Measurements from ENCODE around the gene CRABP1. TPM values are rescaled to one million over a fixed set of nuclear protein-coding genes. Genes with fewer than 3 reads are reported as not detected.

The CRABP1 gene
- total RNA-seq, 1 experiment from 2014 or later: 0.47 TPM

DNA sequence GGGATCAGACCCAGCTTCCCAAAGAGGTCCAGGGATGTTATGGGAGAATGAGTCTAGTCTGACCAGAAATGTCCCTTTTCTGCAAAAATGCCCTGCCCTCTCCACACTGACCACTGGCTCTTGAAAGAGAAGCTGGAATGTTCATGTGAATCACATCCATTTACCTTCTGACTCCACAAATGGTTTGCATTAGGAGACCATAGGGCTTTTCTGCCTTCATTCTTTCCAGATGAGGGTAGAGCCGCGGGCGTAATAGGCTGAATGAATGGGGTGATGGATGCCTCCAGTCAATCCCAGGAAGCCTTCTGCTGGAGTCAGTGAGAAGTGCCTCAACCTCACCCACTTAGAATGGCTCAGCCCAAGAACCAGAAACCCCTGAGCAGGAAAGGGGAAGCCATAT is 50.7 kb downstream of the CRABP1 start (continued):
- no peak for TF ChIP-seq TCF7L2 (IDR thresholded peaks at IDR 0.05; ENCODE audit: borderline replicate concordance, extremely low read depth, insufficient read depth, insufficient read length)
- no peak for TF ChIP-seq POLR2AphosphoS5 (IDR thresholded peaks at IDR 0.05; ENCODE audit: low read depth, low read length)
- no peak for TF ChIP-seq EZH2 (IDR thresholded peaks at IDR 0.05)
- TF ChIP-seq JUND (IDR thresholded peaks at IDR 0.05): no peak

DNA sequence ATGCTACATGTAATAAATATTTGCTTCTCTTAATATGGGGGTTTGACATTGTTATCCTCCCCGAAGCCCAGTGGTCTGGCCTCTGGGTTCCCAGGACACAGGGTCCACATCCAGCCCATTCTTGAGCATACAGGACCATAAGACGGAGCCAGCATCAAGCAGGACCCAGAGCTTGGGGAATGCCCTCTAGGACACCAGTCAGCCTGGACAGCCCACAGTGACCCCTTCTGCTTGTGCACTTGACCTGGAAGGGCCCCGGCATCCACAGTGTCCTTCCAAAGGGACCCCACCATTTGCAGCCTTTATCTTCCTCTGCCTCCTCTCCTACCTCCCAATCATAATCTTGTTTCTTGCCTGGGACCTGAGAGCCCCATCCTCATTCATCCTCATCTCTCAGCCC is 51.6 kb downstream of the CRABP1 start:
- H3K27ac ChIP-seq (ENCODE audit: low read depth, low read length): no peak overlapping the region
- no peaks in the 10 kb centered on the region for H4K20me1 ChIP-seq (ENCODE audit: insufficient read depth)
- no peaks in the 10 kb centered on the region for H3K4me1 ChIP-seq (ENCODE audit: control insufficient read depth in 1 of 2, insufficient read depth in 2 of 2, low read length in 2 of 2)
- DNase-seq (ENCODE audit: low read depth, low spot score) (no peak), ATAC-seq (no peak)
- no peak overlapping the region for H3K4me3 ChIP-seq (replicated peaks in 1 of 2; ENCODE audit: low read depth in 1 of 2, low read length in 2 of 2)
- H3K9me2 ChIP-seq (ENCODE audit: insufficient read depth): no peaks in the 10 kb centered on the region
- H3K79me2 ChIP-seq (ENCODE audit: insufficient read depth, low read length): no peaks in the 10 kb centered on the region
- TF ChIP-seq POLR2AphosphoS5 (IDR thresholded peaks at IDR 0.05; ENCODE audit: low read depth, low read length): no peak
- H3K36me3 ChIP-seq (ENCODE audit: control insufficient read depth in 1 of 2, insufficient read depth in 2 of 2, low read length in 2 of 2): no peaks in the 10 kb centered on the region
- no TSS peak for BruUV-seq (replicated peaks)
- intact Hi-C loops (cut with micrococcal nuclease): no loop called here
- H2AFZ ChIP-seq (ENCODE audit: low read depth, low read length, poor library complexity, severe bottlenecking): no peak overlapping the region
- POLR2A ChIA-PET: no interaction called here
- RAD21 ChIA-PET (ENCODE audit: low non-redundant PET in 1 of 2, low total read pairs in 2 of 2, uncharacterized antibody in 2 of 2, unreplicated experiment in 2 of 2): no interaction called here
- H3K9me3 ChIP-seq (ENCODE audit: control insufficient read depth in 1 of 2, insufficient read depth in 1 of 2, low read depth in 1 of 2, low read length in 2 of 2): no peaks in the 10 kb centered on the region
- H3K4me2 ChIP-seq (ENCODE audit: low read length): no peak overlapping the region
- no peaks in the 10 kb centered on the region for H3K27me3 ChIP-seq (ENCODE audit: insufficient read depth, low read length)
- no peak overlapping the region for H3K9ac ChIP-seq (ENCODE audit: low read length)
- CTCF ChIA-PET: no interaction called here

DNA sequence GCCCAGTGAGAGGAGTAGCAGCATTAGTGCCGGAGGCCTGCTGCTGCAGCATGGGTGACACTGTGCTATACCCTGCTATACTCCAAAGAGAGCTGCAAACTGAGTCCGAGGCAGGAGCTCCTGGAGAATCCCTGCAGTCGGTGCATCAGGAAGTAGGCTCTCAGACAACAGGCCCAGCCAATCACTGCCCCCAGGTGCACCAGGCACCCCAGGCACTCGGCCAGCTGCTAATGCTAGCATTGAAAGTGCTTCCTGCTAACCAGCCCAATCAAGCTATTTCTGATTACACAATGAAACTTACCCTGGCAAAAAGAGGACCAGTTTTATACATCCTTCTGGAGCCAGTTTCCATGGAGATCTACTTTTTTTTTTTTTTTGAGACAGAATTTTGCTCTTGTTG is 52.3 kb downstream of the CRABP1 start:
- no peaks in the 10 kb centered on the region for H3K36me3 ChIP-seq (ENCODE audit: control insufficient read depth in 1 of 2, insufficient read depth in 2 of 2, low read length in 2 of 2)
- H3K4me3 ChIP-seq (replicated peaks in 1 of 2; ENCODE audit: low read depth in 1 of 2, low read length in 2 of 2): no peak overlapping the region
- H3K79me2 ChIP-seq (ENCODE audit: insufficient read depth, low read length): no peaks in the 10 kb centered on the region
- H3K9me2 ChIP-seq (ENCODE audit: insufficient read depth): no peaks in the 10 kb centered on the region
- H3K9ac ChIP-seq (ENCODE audit: low read length): no peak overlapping the region
- H3K9me3 ChIP-seq (ENCODE audit: control insufficient read depth in 1 of 2, insufficient read depth in 1 of 2, low read depth in 1 of 2, low read length in 2 of 2): no peaks in the 10 kb centered on the region
- H2AFZ ChIP-seq (ENCODE audit: low read depth, low read length, poor library complexity, severe bottlenecking): no peak overlapping the region
- H3K4me1 ChIP-seq (ENCODE audit: control insufficient read depth in 1 of 2, insufficient read depth in 2 of 2, low read length in 2 of 2): no peaks in the 10 kb centered on the region
- intact Hi-C loops (cut with micrococcal nuclease): no loop called here
- DNase-seq (ENCODE audit: low read depth, low spot score) (no peak), ATAC-seq (no peak)
- RAD21 ChIA-PET (ENCODE audit: low non-redundant PET in 1 of 2, low total read pairs in 2 of 2, uncharacterized antibody in 2 of 2, unreplicated experiment in 2 of 2): no interaction called here
- no TSS peak for BruUV-seq (replicated peaks)
- CTCF ChIA-PET: no interaction called here
- no peak overlapping the region for H3K27ac ChIP-seq (ENCODE audit: low read depth, low read length)
- H4K20me1 ChIP-seq (ENCODE audit: insufficient read depth): no peaks in the 10 kb centered on the region
- TF ChIP-seq, protein P1, sequence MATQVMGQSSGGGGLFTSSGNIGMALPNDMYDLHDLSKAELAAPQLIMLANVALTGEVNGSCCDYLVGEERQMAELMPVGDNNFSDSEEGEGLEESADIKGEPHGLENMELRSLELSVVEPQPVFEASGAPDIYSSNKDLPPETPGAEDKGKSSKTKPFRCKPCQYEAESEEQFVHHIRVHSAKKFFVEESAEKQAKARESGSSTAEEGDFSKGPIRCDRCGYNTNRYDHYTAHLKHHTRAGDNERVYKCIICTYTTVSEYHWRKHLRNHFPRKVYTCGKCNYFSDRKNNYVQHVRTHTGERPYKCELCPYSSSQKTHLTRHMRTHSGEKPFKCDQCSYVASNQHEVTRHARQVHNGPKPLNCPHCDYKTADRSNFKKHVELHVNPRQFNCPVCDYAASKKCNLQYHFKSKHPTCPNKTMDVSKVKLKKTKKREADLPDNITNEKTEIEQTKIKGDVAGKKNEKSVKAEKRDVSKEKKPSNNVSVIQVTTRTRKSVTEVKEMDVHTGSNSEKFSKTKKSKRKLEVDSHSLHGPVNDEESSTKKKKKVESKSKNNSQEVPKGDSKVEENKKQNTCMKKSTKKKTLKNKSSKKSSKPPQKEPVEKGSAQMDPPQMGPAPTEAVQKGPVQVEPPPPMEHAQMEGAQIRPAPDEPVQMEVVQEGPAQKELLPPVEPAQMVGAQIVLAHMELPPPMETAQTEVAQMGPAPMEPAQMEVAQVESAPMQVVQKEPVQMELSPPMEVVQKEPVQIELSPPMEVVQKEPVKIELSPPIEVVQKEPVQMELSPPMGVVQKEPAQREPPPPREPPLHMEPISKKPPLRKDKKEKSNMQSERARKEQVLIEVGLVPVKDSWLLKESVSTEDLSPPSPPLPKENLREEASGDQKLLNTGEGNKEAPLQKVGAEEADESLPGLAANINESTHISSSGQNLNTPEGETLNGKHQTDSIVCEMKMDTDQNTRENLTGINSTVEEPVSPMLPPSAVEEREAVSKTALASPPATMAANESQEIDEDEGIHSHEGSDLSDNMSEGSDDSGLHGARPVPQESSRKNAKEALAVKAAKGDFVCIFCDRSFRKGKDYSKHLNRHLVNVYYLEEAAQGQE (IDR thresholded peaks at IDR 0.05; ENCODE audit: low read depth): no peak
- TF ChIP-seq EGR1 (IDR thresholded peaks at IDR 0.05; ENCODE audit: low read depth) (no peak), FOSL1 (IDR thresholded peaks at IDR 0.05; ENCODE audit: low read depth) (no peak), EZH2phosphoT487 (IDR thresholded peaks at IDR 0.05; ENCODE audit: borderline replicate concordance) (no peak), CEBPB (IDR thresholded peaks at IDR 0.05; ENCODE audit: low read depth) (no peak), ZNF274 (IDR thresholded peaks at IDR 0.05; ENCODE audit: low read depth, low read length) (no peak), POLR2AphosphoS5 (IDR thresholded peaks at IDR 0.05; ENCODE audit: low read depth, low read length) (no peak), SIN3A (IDR thresholded peaks at IDR 0.05; ENCODE audit: low read depth) (no peak), EZH2 (IDR thresholded peaks at IDR 0.05) (no peak), SP1 (IDR thresholded peaks at IDR 0.05; ENCODE audit: low read depth) (no peak), CBX3 (IDR thresholded peaks at IDR 0.05; ENCODE audit: low read depth) (no peak), ZFX (IDR thresholded peaks at IDR 0.05) (no peak), RAD21 (IDR thresholded peaks at IDR 0.05; ENCODE audit: low read depth) (no peak), YY1 (IDR thresholded peaks at IDR 0.05; ENCODE audit: extremely low read depth, insufficient replicate concordance, low read depth, low read length) (no peak)
- TF ChIP-seq, protein P2, sequence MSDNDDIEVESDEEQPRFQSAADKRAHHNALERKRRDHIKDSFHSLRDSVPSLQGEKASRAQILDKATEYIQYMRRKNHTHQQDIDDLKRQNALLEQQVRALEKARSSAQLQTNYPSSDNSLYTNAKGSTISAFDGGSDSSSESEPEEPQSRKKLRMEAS (IDR thresholded peaks at IDR 0.05): no peak
- TF ChIP-seq, protein P3, sequence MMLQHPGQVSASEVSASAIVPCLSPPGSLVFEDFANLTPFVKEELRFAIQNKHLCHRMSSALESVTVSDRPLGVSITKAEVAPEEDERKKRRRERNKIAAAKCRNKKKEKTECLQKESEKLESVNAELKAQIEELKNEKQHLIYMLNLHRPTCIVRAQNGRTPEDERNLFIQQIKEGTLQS (IDR thresholded peaks at IDR 0.05): no peak
- POLR2A ChIA-PET: no interaction called here
- H3K27me3 ChIP-seq (ENCODE audit: insufficient read depth, low read length): no peaks in the 10 kb centered on the region
- no peak overlapping the region for H3K4me2 ChIP-seq (ENCODE audit: low read length)

All from HCT116 (cell line).